Dermis microvascular lymphatic vessel endothelial cell (primary cell): ENCODE results near the gene LGR6. TPM values are rescaled to one million over a fixed set of nuclear protein-coding genes. Genes with fewer than 3 reads are reported as not detected.
A peak's percentile ranks its signal among the peaks of the same experiment; 100 is the strongest.

ENCODE experiments used
- DNase-seq, 2 donors: peaks; one replicate each; pipeline versions ENCODE4 v3.0.0 to v3.0.0-alpha.2; 2010; ENCODE audit warnings: low read depth in 2 of 2
- total RNA-seq: library from RNA; depleted of rRNA; stranded (reverse); fragments of >200 nt; gene quantifications from 2 replicates; pipeline ENCODE4 v1.2.1, GENCODE V29; 2014

Gene LGR6
- total RNA-seq, 1 donor from 2014 or later, result not detected

DNA sequence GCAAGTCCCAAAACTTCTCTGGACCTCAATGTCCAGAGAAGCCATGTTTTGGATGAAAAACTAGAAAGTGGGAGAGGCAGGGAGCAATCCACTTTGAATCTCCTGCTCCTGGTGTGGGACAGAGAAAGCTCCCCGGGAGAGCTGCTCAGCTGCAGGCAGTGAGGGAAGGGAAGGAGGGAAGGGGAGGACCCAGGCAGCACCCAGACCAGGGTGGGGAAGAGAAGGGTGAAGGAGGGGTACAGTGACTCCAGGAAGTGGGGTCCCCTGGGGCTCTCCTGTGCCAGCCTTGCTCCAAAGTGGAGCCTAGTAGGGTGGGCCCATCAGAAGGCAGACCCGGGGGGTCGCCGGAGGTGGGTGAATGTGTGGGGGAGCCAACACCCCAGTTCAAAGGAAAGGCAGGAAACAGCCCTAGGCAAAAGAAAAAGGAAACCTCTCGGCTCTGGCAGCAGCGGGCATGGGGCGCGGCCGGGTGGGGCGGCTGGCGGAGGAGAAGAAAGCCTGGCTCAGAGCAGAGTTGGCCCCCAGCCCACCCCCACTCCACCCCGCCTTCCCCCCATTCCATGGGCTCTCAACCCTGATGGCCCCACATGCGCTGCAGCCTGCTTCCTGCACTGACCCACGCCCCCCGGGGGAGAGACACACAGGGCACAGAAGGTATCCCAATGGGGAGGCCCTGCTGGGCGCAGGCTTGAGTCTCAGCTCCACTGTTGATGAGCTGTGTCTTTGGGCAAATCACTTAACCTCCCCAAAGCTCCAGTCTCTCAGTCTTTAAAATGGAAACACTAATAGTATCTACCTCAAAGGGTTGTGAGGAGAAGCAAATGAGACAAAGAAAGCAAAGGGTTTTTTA lies 5.7 kb downstream of the LGR6 start:
- no peak for DNase-seq

DNA sequence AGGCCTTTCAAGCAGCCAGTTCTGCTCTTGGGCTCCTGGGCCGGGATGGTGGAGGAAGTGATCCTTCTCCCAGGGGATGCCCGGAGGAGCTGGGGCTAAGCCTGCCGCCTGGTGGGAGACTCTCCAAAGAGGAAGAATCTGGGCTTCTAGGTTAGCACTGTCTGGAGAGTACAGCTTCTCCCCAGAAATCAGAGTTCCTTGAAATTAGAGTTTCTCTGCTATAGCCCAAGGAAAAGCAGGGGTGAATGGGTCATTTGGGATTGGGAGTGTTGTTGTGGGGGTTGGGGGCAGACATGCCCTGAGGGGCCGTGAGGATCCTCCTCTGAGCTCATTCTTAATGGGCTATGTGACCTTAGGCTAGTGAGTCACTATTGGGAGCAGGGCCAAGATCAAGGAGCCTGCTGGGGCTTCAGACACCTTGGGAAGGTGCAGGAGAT lies 6.5 kb downstream of the LGR6 start:
- no peak for DNase-seq

DNA sequence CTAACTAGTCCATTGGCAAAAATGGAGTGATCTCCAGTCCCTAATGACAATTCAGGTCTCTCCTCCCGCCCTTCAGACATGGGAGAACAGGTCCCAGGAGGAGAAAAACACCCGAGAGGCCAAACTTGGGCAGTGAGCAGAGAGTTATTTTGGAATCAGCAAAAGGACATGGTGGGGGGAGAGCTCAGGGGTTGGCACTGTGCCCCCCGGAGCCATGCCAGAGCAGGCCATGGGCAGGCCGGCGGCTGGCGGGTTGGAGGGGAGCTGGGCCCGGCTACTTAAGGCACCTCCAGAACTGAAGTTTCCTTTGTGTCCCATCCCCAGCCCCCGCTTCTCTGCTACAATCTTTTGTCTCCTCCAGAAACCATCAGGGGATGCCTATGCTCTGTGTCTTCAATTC lies 7.1 kb downstream of the LGR6 start:
- no peak for DNase-seq

DNA sequence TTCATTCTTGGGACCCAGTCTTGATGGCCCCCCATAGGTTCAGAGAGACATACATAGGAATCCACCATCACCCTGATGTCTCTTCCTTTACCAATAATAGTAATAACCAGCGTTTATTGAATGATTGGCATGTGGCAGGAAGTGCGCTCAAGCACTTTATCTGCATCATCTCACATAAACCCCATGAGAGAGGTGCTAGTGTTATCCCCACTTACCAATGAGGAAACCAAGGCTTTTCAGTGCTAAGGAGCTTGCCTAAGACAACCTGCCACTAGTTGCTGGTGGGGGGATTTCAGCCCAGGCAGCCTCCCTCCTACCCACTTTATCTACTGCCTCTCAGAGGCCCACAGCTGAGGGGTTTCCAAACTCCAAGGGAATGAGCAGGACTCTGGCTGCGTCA lies 7.7 kb downstream of the LGR6 start:
- DNase-seq, result no peak

DNA sequence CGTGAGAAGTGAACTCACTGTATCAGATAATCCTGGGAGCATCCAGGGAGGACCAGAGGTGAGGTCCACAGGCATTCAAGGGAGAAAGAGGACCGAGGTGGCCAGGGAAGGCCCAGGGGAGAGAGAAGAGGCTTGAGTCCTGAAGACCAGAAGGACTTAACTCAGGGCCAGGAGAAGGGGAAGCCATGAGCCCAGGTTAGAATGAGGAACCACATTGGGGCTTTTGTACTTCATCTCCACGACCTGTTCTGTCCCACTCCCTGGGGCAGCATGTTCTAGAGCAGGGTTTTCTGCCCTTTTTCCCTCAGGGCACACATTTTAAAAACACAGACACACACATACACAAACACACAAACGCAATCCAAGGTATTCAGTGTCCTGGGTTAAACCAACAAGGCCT lies 8.4 kb downstream of the LGR6 start:
- no peak for DNase-seq

DNA sequence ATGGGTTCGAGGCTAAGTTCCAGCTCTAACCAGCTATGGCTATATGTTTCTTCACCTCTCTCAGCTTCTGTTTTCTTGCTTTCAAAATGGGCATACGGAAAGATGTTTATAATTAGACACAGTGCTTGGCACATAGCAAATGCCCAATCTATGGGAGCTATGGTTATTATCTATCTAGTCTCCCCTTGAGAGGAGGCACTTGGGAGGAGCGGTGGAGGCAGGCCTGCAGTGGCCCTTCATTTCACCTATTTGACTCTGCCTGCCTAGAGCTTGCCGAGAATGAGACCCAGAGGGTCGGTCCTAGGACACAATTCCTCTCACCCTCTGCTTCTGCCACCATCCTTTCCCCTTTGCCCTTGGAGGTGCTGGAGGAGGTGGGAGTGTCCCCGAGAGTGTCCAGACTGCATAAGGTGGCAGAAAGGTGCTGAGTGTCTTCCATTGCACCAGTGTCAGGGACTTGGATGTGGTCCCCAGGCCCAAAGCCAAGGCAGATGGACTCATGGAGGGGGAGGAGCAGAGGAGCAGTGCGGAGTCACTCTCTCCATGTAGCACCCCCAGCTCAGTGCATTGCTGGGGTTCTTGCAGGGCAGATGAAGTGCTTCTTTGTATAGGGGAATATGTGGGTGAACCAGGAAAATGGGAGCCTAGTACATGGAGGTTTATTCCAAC lies 9.0 kb downstream of the LGR6 start:
- no peak for DNase-seq

DNA sequence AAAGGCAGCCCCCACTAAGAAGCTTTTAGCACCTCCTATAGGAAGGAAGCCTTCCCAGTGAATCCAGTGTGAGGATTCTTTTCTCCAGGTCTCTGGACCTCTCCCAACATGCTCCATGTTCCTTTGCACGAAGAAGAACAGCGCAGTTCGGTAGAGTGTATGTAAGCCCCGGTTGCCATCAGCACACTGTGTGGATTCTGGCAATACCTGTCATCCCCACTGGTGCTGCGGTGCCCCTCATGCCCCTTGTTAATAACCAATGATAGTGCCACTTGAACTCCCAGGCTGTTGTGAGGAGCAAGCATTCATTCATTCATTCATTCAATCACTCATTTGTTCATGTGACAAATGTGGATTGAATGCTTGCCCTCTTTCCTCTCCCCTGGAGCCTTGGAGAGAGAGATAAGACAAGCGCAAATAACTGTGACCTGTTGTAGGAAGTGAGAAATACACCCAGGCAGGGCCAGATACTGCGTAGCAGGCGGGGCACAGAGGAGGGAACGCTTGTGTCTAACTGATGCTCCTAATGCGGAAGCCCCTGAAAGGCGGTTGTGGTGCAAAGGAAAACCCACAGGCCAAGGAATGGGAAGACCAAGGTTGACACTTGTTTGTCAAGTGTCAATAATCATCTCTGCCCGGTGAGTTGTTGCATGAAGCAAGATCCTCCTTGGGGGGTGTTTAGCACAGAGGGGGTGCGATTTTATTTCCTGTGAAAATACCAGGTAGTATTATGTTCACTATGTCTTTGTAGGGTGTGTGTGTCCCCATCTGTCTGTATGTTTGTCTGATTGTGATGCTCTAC lies 9.8 kb downstream of the LGR6 start:
- DNase-seq, result no peak

DNA sequence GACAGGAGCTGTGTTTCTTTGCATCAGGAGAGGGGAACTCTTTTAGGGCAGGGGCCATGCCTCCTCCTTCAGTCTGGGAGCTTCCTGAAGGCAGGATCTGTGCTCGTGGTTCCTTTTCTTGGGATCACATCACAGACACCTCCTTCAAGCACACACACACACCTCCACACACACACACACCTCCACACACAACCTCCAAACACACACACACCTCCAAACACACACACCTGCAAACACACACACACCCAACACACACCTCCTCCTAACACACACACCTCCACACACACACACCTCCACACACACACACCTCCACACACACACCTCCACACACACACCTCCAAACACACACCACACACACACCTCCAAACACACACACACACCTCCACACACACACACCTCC lies 10.5 kb downstream of the LGR6 start:
- DNase-seq, result no peak

DNA sequence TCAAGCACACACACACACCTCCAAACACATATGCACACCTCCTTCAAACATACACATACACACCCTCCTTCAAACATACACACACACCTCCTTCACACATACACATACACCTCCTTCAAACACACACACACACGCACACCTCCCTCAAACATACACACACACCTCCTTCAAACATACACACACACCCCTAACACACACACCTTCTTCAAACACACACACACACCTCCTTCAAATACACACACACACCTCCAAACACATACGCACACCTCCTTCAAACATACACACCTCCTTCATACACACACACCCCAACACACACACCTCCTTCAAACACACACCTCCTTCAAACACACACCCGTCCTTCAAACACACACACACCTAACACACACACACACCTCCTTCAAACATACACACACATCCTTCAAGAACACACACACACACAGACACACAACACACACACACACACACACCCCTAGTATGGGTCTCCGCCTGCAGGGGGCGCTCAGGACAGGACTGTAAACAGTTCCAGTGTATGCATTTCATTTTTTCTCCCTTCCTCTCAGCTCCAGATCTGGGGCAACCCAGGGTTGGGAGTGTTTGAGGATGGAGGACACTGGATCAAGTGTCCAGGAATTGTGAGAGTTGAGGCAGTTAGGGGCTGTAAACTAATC lies 12.1 kb downstream of the LGR6 start:
- DNase-seq, result peak in 1 of 2 donors; percentile 19

DNA sequence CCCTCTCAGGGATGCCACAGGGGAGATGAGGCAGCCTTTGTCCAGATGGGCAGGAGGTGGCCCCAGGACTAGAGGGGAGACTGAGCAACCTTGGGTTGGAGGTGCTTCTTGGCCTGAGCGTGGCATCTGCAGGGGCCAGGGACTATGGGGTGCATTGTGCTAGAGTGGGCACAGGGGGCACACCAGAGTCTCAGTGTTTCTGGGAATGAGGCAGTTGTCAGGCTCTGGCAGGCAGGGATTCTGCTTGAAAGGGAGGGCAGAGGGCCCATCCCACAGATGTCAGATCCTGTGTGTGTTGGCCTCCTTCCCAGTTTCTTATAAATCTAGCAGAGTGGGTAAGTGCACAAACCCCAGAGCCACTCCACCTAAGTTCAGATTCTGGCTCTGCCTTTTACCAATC lies 13.7 kb downstream of the LGR6 start:
- DNase-seq, result peak; percentile 30 to 64

DNA sequence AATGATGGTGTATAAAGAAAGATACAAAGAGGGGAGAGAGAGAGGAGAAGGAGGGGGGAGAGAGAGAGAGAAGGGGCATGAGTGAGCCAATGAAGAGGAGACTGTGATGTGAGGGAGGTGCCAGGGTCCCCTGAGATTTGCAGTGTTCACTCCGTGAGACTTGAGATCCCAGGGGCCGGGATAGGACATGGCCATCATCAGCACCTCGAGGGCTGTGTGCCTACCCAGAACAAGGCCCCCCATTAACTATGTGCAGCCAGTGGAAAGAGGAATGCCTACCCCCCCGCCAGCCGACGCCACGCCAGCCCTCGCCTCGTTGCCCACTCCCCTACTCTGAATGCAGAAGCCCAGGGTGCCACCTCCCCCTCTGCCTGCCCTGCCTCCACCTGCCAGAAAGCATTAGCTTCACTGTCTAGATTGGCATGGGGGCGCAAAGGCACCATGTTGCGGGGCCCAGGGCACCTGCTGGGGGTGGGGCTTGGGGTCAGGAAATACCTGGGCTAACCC lies 14.8 kb downstream of the LGR6 start:
- DNase-seq, result no peak

DNA sequence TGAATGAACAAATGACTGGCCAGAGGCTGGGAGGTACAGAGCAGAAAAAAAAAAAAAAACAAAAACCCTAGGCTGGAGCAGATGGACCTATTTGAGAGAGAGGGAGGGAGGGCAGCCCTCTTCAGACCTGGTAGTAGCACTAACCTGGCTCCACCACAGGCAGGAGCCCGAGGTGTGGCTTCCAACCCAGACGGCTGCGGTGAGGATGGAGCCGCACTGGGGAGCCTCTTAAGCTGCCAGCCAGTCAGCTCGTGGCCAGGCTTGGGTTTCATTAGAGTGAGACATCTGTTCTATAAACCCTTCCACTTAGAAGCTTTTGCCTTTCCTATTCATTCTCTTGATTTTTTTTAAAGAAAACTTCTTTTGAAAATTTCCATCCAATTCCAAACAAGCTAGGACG lies 16.8 kb downstream of the LGR6 start:
- DNase-seq, result no peak

DNA sequence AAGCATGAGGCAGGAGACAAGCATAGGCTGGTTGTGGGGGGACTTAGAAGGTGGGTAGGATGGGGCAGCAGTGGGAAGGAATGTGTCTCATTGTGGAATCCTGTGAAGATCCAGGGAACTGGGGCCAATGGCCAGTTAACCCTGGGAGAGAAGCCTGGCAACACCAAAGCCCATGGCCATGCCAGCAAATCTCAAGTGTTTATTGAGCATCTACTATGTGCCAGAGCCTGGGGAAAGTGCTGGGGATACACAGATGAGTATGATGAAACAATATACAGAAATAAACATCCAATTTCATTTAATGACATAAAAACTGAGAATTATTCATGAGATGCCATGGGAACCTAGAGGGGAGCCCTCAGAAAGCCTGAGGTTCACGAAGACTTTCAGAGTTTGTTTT lies 17.4 kb downstream of the LGR6 start:
- DNase-seq, result no peak

DNA sequence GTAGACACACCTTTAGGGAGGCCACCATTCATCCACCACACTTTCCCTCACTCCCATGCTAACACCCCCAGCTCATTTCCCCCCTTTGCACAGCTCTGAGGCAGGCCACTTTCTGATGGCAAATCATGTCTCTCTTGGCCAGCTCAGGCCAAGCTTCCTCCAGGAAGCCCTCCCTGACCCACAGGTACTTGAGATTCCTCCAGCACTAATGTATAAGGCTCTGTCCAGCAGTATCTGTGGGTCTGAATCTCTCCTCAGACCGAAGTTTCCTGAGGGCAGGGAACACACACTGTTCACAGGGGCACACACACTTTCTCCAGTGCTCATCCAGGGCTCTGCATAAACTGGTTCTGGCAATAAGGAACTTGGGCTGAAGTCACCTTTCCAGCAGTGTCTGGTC lies 19.2 kb downstream of the LGR6 start:
- no peak for DNase-seq

DNA sequence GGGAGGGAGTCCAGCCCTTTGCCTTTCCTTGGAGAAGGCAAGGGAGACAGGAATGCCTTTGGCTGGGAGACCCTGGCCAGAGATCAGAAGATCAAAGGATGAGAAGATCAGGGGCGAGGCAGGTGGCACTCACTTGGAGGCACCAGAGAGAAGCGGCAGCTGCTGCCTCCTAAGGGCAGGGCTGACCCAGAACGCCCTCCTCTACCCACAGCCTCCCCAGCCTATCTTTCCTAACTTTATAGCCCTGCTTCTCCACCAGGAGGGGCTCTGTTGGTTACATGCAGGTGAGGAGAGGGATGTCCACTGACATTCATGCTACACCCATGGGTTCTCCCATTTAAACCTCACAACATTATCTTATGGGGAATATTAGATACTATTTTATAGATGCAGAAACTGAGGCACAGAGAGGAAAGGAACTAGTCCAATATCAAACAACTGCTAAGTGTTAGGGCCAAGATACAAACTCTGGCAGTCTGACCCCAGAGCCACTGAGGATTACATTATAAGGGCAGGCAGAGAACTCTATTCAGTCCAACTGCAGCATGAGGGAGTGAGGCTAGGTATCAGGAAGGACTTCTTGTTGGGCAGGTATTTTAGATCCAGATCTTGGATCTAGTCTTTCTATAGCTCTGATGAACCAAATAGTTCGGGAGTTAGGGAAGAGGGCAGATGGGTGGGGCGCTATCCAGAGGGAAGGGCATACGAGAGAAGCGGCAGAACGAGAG lies 19.9 kb downstream of the LGR6 start:
- no peak for DNase-seq

DNA sequence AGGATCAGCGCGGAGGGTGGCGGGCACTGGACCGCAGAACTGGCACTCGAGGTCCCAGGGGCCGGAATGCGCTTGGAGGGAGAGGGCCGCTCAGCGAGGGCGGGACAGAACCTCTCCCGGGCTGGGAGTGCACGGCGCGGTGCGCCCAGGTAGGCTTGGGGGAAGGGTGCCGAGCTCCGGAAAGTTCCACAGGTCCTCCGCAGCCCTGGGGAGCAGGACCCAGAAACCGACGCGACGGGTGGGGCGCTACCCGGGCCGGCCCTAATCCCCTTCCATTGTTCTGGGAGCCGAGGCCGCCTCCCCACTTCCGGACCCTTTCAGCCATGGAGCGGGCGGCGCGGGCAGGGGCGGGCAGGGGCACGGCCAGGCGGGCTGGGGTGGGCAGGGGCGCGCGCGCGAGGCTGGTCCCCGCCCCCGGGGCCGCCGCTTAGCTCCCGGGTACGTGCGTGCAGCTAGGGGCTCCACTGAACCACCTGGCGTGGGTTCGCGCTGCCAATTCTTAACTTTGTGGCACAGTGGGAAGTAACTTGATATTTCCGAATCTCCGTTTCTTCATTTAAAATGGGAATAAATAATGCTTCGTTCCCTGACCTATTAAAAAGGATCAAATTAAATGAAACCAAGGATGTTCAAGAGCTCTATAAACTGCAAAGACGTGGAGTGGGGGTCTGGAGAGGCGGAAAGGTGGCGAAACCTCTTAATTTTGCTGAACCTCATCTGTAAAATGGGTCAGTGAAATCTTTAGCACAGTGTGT lies 20.7 kb downstream of the LGR6 start:
- no peak for DNase-seq

DNA sequence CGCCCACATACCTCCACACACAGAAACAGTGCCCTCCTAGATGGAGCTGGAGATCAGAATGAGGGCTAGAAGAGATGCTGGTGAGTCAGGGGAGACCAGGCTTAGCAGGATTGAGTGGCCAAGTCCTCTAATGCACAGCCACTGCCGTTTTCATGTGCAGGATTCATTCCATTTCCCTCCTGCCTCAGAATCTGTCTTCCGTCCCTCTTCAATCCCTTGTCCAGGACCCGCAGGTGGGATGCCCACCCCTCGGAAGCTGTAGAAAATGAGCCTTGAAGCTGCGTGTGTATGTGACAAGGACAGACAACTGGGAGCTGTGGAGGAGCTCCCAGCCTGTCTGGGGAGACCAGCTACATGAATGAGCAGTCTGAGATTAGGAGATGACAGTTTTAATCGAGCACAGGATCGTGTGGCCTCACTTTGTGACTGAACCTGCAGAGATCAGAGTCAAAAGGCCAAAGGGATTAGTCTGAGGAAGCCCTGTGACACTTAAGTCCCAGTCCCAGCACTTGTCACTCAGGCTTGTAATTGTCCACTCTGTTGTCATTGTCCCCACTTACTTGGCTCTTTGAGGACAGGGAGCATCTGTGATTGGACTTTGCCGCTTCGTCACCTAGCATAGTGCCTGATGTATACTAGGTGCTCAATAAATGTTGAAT lies 22.0 kb downstream of the LGR6 start:
- no peak for DNase-seq

DNA sequence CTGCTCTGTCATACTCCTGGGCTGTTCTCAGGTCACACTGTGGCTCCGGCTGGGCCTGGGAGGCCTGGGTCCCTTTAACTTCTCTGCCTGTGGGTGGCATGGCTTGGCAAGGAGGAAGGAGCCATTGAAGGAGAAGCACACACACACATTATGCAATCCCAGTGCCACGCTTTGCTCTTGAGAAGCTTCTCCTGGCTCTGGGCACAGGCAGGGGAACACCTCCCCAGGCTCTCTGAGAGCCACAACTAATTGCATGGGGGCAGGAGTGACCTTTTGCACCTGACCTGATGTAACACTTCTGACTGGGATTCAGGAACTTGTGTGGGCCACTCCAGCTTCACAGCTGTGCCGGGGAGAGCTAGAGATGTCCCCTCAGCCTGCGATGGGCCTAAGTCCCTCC lies 23.1 kb downstream of the LGR6 start:
- DNase-seq, result no peak

DNA sequence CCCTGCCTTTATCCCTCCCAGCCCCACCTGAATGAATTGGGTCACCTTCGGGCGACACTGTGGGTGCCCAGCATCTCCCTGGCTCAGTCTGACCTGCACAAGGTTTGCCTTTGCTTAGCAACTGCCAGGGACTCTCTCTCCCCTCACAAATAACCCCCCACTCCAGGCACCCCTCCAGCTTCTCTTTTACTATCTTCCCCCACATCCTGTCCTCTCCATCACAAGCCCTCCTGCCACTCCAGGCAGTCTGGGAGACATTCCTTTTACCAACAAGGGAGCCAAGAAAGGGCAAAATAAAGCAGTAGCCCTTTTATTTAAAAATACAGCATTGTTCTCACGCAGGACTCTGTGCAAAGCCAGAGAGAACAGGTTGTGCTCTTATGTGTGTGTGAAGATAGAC lies 23.9 kb downstream of the LGR6 start:
- DNase-seq, result no peak

DNA sequence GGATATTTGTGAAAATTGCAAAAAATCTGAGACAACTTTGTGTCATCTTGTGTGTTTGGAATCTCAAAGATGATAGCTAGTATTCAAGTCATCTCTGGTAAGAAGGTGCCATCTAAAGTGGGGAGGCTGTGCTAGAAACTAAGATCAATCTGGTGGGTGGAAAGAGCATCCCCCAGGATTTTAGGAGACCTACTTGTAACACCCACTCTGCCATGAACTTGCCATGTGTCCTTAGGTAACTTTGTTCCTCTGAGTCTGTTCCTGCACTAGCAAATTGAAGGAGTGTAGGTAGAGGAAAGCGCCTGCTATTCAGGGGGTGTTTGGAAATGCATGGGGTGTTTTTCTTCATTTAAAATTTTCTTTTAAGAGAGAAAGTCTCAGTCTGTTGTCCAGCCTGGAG lies 24.4 kb downstream of the LGR6 start:
- DNase-seq, result no peak
